ENCODE measurements around the gene KIAA0319L.

DNA sequence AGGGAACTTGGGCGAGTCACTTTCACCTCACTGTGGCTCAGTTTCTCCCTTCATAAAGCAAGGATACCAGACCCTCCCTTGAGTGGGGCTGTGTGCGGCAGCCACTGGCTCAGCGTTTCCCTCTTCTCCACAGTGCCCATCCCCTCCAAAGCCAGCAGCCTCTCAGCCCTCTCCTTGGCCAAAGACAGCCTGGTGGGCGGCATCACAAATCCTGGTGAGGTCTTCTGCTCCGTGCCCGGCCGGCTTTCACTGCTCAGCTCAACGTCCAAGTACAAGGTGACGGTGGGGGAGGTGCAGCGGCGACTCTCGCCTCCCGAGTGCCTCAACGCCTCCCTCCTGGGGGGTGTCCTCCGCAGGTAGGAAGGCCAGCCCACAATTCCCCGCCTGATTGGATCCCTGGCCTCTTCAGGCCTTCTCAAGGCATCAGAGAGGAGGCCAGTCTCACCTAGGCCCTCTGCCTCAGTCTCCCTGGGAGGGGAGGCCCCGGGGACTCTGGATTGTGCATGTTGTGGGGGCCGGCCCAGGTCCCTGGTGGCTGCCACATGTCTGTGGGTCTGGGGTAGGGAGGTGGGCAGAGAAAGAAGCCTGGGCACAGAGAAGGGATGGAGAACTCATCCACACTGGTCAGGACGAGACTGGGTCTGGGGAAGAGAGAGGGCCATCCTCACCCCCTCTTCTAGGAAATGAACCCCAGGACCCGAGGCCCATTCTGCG is 31.2 kb upstream of the KIAA0319L start:
- TF ChIP-seq, protein P1, sequence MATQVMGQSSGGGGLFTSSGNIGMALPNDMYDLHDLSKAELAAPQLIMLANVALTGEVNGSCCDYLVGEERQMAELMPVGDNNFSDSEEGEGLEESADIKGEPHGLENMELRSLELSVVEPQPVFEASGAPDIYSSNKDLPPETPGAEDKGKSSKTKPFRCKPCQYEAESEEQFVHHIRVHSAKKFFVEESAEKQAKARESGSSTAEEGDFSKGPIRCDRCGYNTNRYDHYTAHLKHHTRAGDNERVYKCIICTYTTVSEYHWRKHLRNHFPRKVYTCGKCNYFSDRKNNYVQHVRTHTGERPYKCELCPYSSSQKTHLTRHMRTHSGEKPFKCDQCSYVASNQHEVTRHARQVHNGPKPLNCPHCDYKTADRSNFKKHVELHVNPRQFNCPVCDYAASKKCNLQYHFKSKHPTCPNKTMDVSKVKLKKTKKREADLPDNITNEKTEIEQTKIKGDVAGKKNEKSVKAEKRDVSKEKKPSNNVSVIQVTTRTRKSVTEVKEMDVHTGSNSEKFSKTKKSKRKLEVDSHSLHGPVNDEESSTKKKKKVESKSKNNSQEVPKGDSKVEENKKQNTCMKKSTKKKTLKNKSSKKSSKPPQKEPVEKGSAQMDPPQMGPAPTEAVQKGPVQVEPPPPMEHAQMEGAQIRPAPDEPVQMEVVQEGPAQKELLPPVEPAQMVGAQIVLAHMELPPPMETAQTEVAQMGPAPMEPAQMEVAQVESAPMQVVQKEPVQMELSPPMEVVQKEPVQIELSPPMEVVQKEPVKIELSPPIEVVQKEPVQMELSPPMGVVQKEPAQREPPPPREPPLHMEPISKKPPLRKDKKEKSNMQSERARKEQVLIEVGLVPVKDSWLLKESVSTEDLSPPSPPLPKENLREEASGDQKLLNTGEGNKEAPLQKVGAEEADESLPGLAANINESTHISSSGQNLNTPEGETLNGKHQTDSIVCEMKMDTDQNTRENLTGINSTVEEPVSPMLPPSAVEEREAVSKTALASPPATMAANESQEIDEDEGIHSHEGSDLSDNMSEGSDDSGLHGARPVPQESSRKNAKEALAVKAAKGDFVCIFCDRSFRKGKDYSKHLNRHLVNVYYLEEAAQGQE (IDR thresholded peaks at IDR 0.05; ENCODE audit: borderline replicate concordance): no peak
- TF ChIP-seq, protein P2, sequence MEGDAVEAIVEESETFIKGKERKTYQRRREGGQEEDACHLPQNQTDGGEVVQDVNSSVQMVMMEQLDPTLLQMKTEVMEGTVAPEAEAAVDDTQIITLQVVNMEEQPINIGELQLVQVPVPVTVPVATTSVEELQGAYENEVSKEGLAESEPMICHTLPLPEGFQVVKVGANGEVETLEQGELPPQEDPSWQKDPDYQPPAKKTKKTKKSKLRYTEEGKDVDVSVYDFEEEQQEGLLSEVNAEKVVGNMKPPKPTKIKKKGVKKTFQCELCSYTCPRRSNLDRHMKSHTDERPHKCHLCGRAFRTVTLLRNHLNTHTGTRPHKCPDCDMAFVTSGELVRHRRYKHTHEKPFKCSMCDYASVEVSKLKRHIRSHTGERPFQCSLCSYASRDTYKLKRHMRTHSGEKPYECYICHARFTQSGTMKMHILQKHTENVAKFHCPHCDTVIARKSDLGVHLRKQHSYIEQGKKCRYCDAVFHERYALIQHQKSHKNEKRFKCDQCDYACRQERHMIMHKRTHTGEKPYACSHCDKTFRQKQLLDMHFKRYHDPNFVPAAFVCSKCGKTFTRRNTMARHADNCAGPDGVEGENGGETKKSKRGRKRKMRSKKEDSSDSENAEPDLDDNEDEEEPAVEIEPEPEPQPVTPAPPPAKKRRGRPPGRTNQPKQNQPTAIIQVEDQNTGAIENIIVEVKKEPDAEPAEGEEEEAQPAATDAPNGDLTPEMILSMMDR (IDR thresholded peaks at IDR 0.05; ENCODE audit: poor library complexity, severe bottlenecking): no peak
- no peak for TF ChIP-seq EP300 (conservative IDR thresholded peaks at IDR 0.05; ENCODE audit: poor library complexity, severe bottlenecking)
- TF ChIP-seq POLR2AphosphoS5 (IDR thresholded peaks at IDR 0.05): no peak
